Retinal pigment epithelial cell (primary cell): ENCODE data around the gene RALGAPB.

Experiments used
- DNase-seq: peaks from one replicate; pipeline ENCODE4 v3.0.0-alpha.2; 2010; ENCODE audit warnings: low read depth
- H3K4me3 ChIP-seq: 2 replicates; pipeline ENCODE4 v1.5.1; 2011; ENCODE audit warnings: mild to moderate bottlenecking, low read length, control low read depth, moderate library complexity
- TF ChIP-seq, protein P1 (sequence below): conservative IDR thresholded peaks from 2 replicates; pipeline ENCODE4 v1.5.1; 2011; ENCODE audit warnings: low read depth, low read length, control low read depth, inconsistent platforms

The RALGAPB gene

GRCh38 chr20:38558596-38559360, 86.1 kb downstream of the RALGAPB start:
- no peak for DNase-seq
- no peak overlapping the region for H3K4me3 ChIP-seq
- TF ChIP-seq, protein P1, sequence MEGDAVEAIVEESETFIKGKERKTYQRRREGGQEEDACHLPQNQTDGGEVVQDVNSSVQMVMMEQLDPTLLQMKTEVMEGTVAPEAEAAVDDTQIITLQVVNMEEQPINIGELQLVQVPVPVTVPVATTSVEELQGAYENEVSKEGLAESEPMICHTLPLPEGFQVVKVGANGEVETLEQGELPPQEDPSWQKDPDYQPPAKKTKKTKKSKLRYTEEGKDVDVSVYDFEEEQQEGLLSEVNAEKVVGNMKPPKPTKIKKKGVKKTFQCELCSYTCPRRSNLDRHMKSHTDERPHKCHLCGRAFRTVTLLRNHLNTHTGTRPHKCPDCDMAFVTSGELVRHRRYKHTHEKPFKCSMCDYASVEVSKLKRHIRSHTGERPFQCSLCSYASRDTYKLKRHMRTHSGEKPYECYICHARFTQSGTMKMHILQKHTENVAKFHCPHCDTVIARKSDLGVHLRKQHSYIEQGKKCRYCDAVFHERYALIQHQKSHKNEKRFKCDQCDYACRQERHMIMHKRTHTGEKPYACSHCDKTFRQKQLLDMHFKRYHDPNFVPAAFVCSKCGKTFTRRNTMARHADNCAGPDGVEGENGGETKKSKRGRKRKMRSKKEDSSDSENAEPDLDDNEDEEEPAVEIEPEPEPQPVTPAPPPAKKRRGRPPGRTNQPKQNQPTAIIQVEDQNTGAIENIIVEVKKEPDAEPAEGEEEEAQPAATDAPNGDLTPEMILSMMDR, result no peak

- DNase-seq, result no peak
- TF ChIP-seq, protein P1, result no peak
- H3K4me3 ChIP-seq, result no peak overlapping the region
Measured at GRCh38 chr20:38559764-38560163, 87.1 kb downstream of the RALGAPB start.

- DNase-seq, result no peak
- TF ChIP-seq, protein P1, result no peak
- H3K4me3 ChIP-seq, result no peak overlapping the region
Measured at GRCh38 chr20:38563802-38564431, 91.3 kb downstream of the RALGAPB start.

GRCh38 chr20:38564680-38565079, 92.0 kb downstream of the RALGAPB start:
- no peak overlapping the region for H3K4me3 ChIP-seq
- TF ChIP-seq, protein P1, result no peak
- no peak for DNase-seq

- no peak for DNase-seq
- no peak overlapping the region for H3K4me3 ChIP-seq
- TF ChIP-seq, protein P1, result no peak
Measured at GRCh38 chr20:38566036-38566598, 93.5 kb downstream of the RALGAPB start.

- no peak overlapping the region for H3K4me3 ChIP-seq
- no peak for DNase-seq
- TF ChIP-seq, protein P1, result no peak
Measured at GRCh38 chr20:38569747-38570525, 97.3 kb downstream of the RALGAPB start.
